Gastrocnemius medialis (tissue), 4 donors: Measurements from ENCODE around the gene SPR. TPM values are rescaled to one million over a fixed set of nuclear protein-coding genes. Genes with fewer than 3 reads are reported as not detected.
A peak's percentile ranks its signal among the peaks of the same experiment; 100 is the strongest.

Experiments
- ATAC-seq, 2 donors: fragments of 150-250 bp; one replicate each; pipeline ENCODE4 v1.9.1; 2016
- DNase-seq, 2 donors: peaks; one replicate each; pipeline ENCODE4 v3.0.0-alpha.2; 2019
- H3K27ac ChIP-seq, 4 donors: fragments of 200-600 bp; sonication (generic); 1 replicate in 1 of 4; 2 replicates in 3 of 4; pipeline ENCODE4 v1.5.1; 2016 to 2018; ENCODE audit warnings: mild to moderate bottlenecking in 2 of 4, moderate library complexity in 1 of 4
- H3K27me3 ChIP-seq, 3 donors: fragments of 200-600 bp; sonication (generic) in 2 of 3; 1 replicate in 1 of 3; 2 replicates in 2 of 3; pipeline versions ENCODE4 v1.5.1 to v1.6.0; 2016 to 2019; ENCODE audit warnings: mild to moderate bottlenecking in 1 of 3, moderate library complexity in 1 of 3
- H3K36me3 ChIP-seq, 2 donors: fragments of 200-600 bp; sonication (generic) in 1 of 2; one replicate each; pipeline ENCODE4 v1.5.1; 2017 to 2018
- H3K4me1 ChIP-seq, 2 donors: fragments of 200-600 bp; sonication (generic) in 1 of 2; one replicate each; pipeline ENCODE4 v1.5.1; 2016 to 2017; ENCODE audit warnings: mild to moderate bottlenecking in 2 of 2
- H3K4me3 ChIP-seq, 4 donors: fragments of 200-600 bp; sonication (generic) in 3 of 4; 1 replicate in 1 of 4; 2 replicates in 3 of 4; pipeline ENCODE4 v1.5.1; 2016 to 2019; ENCODE audit warnings: mild to moderate bottlenecking in 2 of 4
- H3K9me3 ChIP-seq, 3 donors: fragments of 200-600 bp; sonication (generic) in 2 of 3; 1 replicate in 1 of 3; 2 replicates in 2 of 3; pipeline ENCODE4 v1.5.1; 2016 to 2019
- POLR2A ChIP-seq, 2 donors: fragments of 450-650 bp; IDR thresholded peaks; one replicate each; pipeline ENCODE4 v1.6.1; 2017; ENCODE audit warnings: antibody characterized with exemption in 2 of 2, mild to moderate bottlenecking in 2 of 2, moderate library complexity in 2 of 2
- in situ Hi-C, 4 donors: fragments of 200-750 bp; cut with MboI; loops; one replicate each; pipeline versions ENCODE4 v1.15.0 to v1.8.0; 2017; ENCODE audit warnings: low sequenced_read_pairs in 4 of 4
- intact Hi-C: fragments of 100-400 bp; cut with DNase I; formaldehyde crosslinking; loops from one replicate; pipeline ENCODE4 v1.15.1; 2023; ENCODE audit warnings: low total_unique reads
- total RNA-seq, 4 donors: library from RNA; depleted of rRNA; stranded (reverse); fragments of >200 nt; gene quantifications; one replicate each; pipeline versions ENCODE4 v1.1.0 to v1.2.3, GENCODE V29; 2016
- TF ChIP-seq, protein P1 (sequence below), 5 experiments: fragments of 450-650 bp in 3 of 5; fragments of 200-600 bp in 2 of 5; sonication (generic) in 2 of 5; IDR thresholded peaks in 4 of 5; conservative IDR thresholded peaks in 1 of 5; 1 replicate in 4 of 5; 2 replicates in 1 of 5; pipeline ENCODE4 v1.5.1; 2016 to 2019; ENCODE audit warnings: antibody characterized with exemption in 5 of 5, mild to moderate bottlenecking in 3 of 5, moderate library complexity in 3 of 5

SPR gene
- total RNA-seq, 4 donors from 2014 or later, result 22.8 to 71.0 (median 33.6) TPM

DNA sequence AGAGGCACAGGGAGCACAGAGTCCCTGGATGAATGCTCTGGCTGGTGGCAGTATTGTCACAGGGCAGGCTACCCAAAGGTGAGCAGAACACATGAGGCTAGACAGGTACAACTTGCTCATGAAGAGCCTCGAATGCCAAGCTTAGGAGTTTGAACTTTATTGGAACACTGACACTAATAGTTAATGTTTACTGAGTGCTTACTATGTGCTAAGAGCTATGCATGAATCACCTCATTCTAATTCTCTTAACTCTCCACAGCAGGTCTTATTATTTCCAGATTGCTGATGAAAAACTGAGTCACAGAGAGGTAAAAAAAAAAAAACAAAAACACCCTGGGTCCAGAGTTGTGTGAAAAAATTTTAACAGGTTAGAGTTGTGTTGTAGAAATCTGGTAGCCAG is 24.0 kb downstream of the SPR start:
- Histone ChIP-seq H3K27me3 (peaks cover 83 to 95% (median 86%) of the 10 kb centered on the region in 3 donors), H3K4me1 (peaks cover 8 to 12% of the 10 kb centered on the region in 2 donors), H3K27ac (no peak overlapping the region), H3K4me3 (no peak overlapping the region), H3K36me3 (no peaks in the 10 kb centered on the region), H3K9me3 (no peaks in the 10 kb centered on the region)
- intact Hi-C loops, result no loop called here
- in situ Hi-C loops, result no loop called here
- no peak for DNase-seq
- ATAC-seq, result no peak
- no peak for TF ChIP-seq POLR2A (IDR thresholded peaks at IDR 0.05)
- TF ChIP-seq, protein P1, sequence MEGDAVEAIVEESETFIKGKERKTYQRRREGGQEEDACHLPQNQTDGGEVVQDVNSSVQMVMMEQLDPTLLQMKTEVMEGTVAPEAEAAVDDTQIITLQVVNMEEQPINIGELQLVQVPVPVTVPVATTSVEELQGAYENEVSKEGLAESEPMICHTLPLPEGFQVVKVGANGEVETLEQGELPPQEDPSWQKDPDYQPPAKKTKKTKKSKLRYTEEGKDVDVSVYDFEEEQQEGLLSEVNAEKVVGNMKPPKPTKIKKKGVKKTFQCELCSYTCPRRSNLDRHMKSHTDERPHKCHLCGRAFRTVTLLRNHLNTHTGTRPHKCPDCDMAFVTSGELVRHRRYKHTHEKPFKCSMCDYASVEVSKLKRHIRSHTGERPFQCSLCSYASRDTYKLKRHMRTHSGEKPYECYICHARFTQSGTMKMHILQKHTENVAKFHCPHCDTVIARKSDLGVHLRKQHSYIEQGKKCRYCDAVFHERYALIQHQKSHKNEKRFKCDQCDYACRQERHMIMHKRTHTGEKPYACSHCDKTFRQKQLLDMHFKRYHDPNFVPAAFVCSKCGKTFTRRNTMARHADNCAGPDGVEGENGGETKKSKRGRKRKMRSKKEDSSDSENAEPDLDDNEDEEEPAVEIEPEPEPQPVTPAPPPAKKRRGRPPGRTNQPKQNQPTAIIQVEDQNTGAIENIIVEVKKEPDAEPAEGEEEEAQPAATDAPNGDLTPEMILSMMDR (IDR thresholded peaks at IDR 0.05 in 4 of 5, conservative IDR thresholded peaks at IDR 0.05 in 1 of 5), result no peak

DNA sequence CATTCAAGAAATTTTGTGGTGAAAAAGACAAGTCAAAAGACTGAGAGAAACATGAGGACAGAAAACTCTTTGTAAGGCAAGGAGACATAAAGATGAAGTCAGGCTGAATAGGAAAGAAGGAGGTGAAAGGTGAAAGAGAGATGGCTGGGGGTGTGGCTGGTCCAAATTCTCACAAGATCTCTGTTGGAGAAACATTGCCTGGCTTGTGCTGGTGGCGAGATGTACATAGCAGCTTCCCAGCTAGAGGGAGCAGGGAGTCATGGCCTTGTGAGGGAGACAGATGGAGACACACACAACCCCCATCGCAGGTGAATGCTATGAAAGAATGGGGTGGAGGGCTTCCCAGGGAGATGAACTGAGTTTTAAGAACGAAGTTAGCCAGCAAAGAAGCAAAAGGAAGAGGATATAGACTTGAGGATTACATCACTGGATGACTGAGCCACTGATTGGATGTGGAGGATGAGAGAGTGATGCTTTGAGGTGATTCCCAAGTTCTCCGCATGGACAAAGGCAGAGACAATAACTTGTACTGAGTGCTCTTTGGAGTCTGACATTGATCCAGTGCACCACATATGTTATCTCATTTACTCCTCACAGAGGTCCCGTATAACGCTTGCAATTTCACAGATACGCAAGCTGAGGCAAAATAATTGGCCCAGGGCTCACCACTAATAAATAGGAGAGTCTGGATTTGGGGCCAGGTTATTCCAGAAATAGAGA is 26.4 kb downstream of the SPR start:
- ATAC-seq (no peak), DNase-seq (peak in 1 of 2 donors; percentile 2)
- in situ Hi-C loops, result no loop called here
- no peak overlapping the region for H3K27ac ChIP-seq
- H3K9me3 ChIP-seq, result no peaks in the 10 kb centered on the region
- TF ChIP-seq POLR2A (IDR thresholded peaks at IDR 0.05), result no peak
- TF ChIP-seq, protein P1 (IDR thresholded peaks at IDR 0.05 in 4 of 5, conservative IDR thresholded peaks at IDR 0.05 in 1 of 5), result no peak
- H3K4me1 ChIP-seq, result peaks cover 20 to 30% of the 10 kb centered on the region in 2 donors
- H3K4me3 ChIP-seq, result no peak overlapping the region
- intact Hi-C loops, result no loop called here
- peaks cover 87 to 97% (median 96%) of the 10 kb centered on the region in 3 donors for H3K27me3 ChIP-seq
- no peaks in the 10 kb centered on the region for H3K36me3 ChIP-seq

DNA sequence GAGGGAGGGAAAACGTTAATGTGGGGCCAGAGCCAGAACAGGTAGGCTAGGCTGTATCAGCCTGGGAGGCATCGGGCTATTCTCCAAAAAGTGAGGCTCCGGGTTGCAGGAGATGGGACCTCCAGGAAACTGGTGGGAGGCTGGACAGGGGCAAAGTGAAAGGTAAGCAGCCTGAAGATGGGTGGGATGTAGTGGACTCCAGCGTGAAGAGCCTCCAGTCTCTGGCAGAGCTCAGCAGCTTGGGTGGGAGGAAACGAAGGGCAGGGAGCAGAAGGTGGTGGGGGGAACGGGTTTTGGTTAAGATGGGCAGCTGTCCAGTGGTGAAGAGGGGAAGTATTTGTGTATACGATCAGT is 27.0 kb downstream of the SPR start:
- peaks cover 90 to 98% (median 97%) of the 10 kb centered on the region in 3 donors for H3K27me3 ChIP-seq
- DNase-seq (peak in 1 of 2 donors; percentile 3), ATAC-seq (no peak)
- H3K9me3 ChIP-seq, result no peaks in the 10 kb centered on the region
- TF ChIP-seq, protein P1 (IDR thresholded peaks at IDR 0.05 in 4 of 5, conservative IDR thresholded peaks at IDR 0.05 in 1 of 5), result no peak
- TF ChIP-seq POLR2A (IDR thresholded peaks at IDR 0.05), result no peak
- H3K4me3 ChIP-seq, result no peak overlapping the region
- intact Hi-C loops (no loop called here), in situ Hi-C loops (no loop called here)
- H3K36me3 ChIP-seq, result no peaks in the 10 kb centered on the region
- peaks cover 20 to 33% of the 10 kb centered on the region in 2 donors for H3K4me1 ChIP-seq
- no peak overlapping the region for H3K27ac ChIP-seq

DNA sequence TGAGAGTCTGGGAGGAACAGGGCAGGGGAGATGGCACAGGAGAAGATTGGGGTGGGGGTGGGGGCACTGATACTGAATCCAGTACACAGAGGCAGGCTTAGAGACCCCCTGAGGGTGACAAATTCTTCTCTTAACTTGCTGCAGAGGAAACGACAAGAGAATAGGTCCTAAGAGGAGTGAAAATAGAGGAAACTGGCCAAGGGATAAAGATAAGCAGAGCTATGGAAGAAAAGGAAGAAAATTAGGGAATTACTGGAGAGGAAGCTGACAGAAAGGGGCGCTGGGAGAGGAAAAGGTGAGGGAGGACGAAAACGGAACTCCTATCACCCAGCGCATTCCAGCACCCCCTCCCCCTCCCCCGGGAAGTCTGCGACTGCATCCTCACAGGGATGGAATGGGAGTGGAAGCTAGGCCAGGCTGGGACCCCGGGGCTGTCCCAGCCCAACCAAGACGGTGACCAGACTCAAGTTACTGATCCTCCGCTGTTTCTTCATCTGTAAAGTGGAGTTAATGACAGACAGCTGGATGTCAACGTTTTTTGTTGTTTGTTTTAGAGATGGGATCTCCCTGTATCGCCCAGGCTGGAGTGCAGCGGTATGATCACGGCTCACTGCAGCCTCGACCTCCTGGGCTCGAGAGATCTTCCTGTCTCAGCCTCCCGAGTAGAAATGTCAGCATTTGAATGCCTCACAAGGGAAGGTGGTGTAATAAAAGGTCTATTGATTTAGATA is 27.5 kb downstream of the SPR start:
- no peak for ATAC-seq
- H3K4me3 ChIP-seq, result no peak overlapping the region
- H3K27me3 ChIP-seq, result peaks cover 94 to 98% (median 97%) of the 10 kb centered on the region in 3 donors
- in situ Hi-C loops, result no loop called here
- intact Hi-C loops, result no loop called here
- H3K9me3 ChIP-seq, result no peaks in the 10 kb centered on the region
- DNase-seq, result peak in 1 of 2 donors; percentile 5
- TF ChIP-seq, protein P1 (IDR thresholded peaks at IDR 0.05 in 4 of 5, conservative IDR thresholded peaks at IDR 0.05 in 1 of 5), result no peak
- no peak for TF ChIP-seq POLR2A (IDR thresholded peaks at IDR 0.05)
- no peak overlapping the region for H3K27ac ChIP-seq
- H3K36me3 ChIP-seq, result no peaks in the 10 kb centered on the region
- H3K4me1 ChIP-seq, result peaks cover 20 to 33% of the 10 kb centered on the region in 2 donors
